NCI-H510A (cell line): ENCODE results near the gene CD200R1.

Experiments
- DNase-seq: peaks from one replicate; lab custom pipeline; 2025; lab: John Stamatoyannopoulos, UW

Gene CD200R1

DNA sequence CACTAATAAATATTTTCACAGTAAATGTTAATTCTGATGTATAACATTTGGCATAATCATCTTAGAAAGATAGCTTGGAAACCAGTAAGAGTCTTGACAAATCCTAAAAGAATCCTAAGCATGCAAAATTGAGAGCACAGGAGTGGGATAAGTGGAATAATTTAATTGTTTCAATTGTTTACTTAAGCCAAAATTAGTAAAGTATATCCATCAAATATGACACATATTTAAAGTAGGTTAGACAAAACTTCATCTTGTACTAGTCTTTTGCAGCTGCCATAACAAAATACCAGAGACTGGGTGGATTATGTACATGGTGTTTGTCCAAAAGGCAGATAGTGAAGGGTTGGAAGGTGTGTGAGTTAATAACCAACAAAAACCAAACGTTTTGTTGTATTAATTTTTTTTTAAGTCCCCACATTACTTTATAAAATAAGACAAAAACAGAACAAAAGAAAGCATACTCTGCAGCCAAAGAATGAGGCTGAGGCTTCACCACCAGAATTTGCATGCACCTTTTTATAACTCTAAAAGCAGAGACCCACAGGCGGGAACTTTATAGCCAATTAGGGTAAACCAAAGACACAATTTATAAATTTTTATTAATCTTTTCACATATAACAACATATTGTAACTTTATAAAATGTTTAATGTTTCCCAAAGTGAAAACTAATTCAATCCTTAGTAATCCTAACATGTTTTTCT, 86.4 kb downstream of the CD200R1 start:
- DNase-seq = no peak

DNA sequence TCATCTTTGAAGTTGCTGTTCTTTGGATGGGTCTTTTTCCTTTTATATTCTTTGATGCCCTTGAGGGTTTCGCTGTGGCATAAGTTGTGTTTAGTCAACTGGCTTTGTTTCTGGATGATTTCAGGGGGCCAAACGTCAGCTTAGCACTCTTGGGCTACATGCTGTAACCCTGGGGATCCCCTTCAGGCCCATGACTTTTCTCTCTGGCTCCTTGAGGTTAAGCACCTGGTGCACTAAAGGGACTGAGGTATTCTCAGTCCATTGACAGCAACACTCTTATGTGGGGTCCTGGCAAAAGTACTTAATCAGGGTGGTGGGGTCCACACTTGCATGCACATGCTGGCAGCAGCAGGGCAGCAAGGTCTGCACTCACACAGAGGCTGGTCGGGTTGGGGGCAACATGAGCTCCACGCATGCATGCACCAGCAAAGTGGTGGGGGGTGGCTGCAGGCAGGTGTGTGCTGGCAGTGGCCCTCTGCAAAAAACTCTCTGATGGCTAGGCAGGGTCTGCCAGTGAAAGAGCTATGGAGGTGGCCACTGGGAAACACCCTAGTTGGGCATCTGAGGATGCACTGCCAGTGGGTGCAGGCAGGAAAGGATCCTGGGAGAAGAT, 90.1 kb downstream of the CD200R1 start:
- no peak for DNase-seq

DNA sequence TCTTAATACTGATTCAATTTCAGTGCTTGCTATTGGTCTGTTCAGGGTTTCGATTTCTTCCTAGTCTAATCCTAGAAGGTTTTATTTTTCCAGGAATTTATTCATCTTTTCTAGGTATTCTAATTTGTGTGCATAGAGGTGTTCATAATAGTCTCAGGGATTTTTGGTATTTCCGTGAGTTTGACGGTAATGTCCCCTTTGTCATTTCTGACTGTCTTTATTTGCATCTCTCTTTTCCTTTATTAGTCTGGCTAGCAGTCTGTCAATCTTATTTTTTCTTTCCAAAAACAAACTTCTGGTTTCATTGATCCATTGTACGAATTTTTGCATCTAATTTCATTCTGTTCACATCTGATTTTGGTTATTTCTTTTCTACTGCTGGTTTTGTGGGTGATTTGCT, 93.0 kb downstream of the CD200R1 start:
- DNase-seq = no peak

DNA sequence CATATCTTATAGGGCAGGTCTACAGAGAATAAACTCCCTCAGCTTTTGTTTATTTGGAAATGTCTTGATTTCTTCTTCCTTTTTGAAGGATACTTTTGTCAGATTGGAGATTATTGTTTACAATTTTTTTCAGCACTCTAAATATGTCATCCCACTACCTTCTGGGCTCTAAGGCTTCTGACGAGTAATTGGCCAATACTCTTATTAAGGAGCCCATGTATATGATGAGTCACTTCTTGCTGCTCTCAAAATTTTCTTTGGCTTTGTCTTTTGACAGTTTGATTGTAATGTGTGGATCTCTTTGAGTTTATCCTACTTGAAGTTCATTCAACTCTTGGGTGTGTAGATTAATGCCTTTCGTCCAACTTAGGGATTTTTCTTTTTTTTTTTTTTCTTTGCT, 99.3 kb downstream of the CD200R1 start:
- DNase-seq = no peak

DNA sequence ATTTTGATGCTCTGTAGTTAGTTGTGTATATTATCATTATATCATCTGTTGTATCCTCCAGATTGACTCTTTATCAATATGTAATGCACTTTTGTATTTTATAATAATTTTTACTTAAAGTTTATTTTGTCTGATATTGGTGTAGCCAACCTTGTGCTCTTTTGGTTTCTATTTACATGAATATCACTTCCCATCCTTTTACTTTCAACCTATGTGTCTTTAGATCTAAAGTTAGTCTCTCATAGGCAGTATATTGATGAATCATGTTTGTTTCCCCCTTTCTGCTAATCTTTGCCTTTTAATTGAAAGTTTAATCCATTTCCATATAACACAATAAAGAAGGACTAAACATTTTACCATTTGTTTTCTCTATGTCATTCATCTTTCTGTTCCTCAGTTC, 100.2 kb downstream of the CD200R1 start:
- no peak for DNase-seq

DNA sequence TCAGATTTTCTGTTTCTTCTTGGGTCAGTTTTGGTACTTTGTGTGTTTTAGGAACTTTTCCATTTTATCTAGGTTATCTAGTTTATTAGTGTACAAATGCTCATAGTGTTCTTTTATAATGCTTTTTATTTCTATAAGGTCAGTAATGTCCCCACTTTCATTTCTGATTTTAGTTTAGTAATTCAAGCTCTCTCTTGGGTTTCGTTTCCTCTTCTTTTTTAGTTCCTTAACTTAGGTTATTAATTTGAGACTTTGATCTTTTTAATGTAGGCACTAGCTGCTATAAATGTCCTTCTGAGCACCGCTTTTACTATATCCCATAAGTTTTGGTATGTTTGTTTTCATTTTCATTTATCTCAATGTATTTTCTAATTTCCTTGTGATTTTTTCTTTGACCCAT, 101.3 kb downstream of the CD200R1 start:
- DNase-seq = no peak

DNA sequence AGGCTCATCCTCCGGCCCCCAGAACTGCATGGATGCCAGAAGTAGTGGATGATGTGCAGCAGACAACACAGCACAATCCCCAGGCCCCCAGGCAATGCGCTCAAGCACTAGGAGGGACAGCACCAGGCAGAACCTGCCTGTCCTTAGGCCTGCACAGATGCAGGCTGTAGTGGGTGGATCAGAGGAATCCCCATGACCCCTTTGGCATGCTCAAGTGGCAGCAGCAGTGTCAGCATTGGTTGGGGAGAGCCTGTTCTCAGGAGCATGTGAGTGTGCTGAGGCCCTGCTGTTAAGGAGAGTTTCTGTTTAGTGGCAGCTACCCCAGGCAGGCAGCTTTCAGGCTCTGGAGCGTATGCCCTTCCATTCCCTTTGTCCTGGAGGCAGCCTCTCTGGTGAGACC, 103.2 kb downstream of the CD200R1 start:
- no peak for DNase-seq
